Spleen (tissue), 11 donors: ENCODE measurements around the gene FAM20A. TPM values are rescaled to one million over a fixed set of nuclear protein-coding genes. Genes with fewer than 3 reads are reported as not detected.

ENCODE experiments used
- DNase-seq: peaks from one replicate; pipeline ENCODE4 v3.0.0-alpha.2; 2020
- H3K27ac ChIP-seq, 8 donors: fragments of 200-600 bp; sonication (generic) in 7 of 8; 1 replicate in 4 of 8; 2 replicates in 4 of 8; pipeline versions ENCODE4 v1.5.0 to v1.8.0; 2016 to 2021; ENCODE audit warnings: inconsistent platforms in 4 of 8, mild to moderate bottlenecking in 4 of 8, moderate library complexity in 1 of 8
- H3K27me3 ChIP-seq, 7 donors: fragments of 200-600 bp; sonication (generic) in 6 of 7; replicated peaks in 1 of 7; 1 replicate in 4 of 7; 2 replicates in 3 of 7; pipeline versions ENCODE4 v1.5.0 to v1.8.0; 2016 to 2021; ENCODE audit warnings: inconsistent platforms in 3 of 7, mild to moderate bottlenecking in 1 of 7
- H3K36me3 ChIP-seq, 6 donors: fragments of 200-600 bp; sonication (generic) in 5 of 6; 1 replicate in 4 of 6; 2 replicates in 2 of 6; pipeline versions ENCODE4 v1.5.0 to v1.8.0; 2016 to 2021; ENCODE audit warnings: inconsistent platforms in 2 of 6
- H3K4me1 ChIP-seq, 6 donors: fragments of 200-600 bp; sonication (generic) in 5 of 6; 1 replicate in 3 of 6; 2 replicates in 3 of 6; pipeline versions ENCODE4 v1.5.0 to v1.8.0; 2016 to 2021; ENCODE audit warnings: inconsistent platforms in 3 of 6
- H3K4me3 ChIP-seq, 8 donors: fragments of 200-600 bp; sonication (generic) in 7 of 8; 1 replicate in 4 of 8; 2 replicates in 4 of 8; pipeline versions ENCODE4 v1.5.0 to v1.8.0; 2016 to 2021; ENCODE audit warnings: inconsistent platforms in 4 of 8, mild to moderate bottlenecking in 4 of 8, moderate library complexity in 2 of 8
- H3K9me3 ChIP-seq, 8 donors: fragments of 200-600 bp; sonication (generic) in 7 of 8; 1 replicate in 4 of 8; 2 replicates in 4 of 8; pipeline versions ENCODE4 v1.5.0 to v1.8.0; 2016 to 2021; ENCODE audit warnings: inconsistent platforms in 4 of 8
- POLR2A ChIP-seq, 3 donors: fragments of 450-650 bp; IDR thresholded peaks; one replicate each; pipeline ENCODE4 v1.5.1; 2017; ENCODE audit warnings: antibody characterized with exemption in 3 of 3, mild to moderate bottlenecking in 1 of 3
- POLR2AphosphoS5 ChIP-seq, 3 donors: sonication (generic); formaldehyde crosslinking; IDR thresholded peaks; one replicate each; pipeline ENCODE4 v1.5.1; 2017; ENCODE audit warnings: antibody characterized with exemption in 3 of 3
- WGBS, 5 donors: extraction: QIAGEN DNeasy Blood & Tissue Kit in 3 of 5; methylation state at CpG; one replicate each; pipeline versions ENCODE4 v1.1.5 to v1.1.7; 2013 to 2018; 5-methylcytosine and 5-hydroxymethylcytosine counted together
- intact Hi-C: fragments of 100-400 bp; cut with DNase I; formaldehyde crosslinking; loops from one replicate; pipeline ENCODE4 v1.15.0; 2023; ENCODE audit warnings: low total_unique reads
- polyA plus RNA-seq, 3 donors: library from polyadenylated mRNA; stranded (reverse); fragments of 200-250 nt; gene quantifications; one replicate each; pipeline ENCODE4 v1.2.1, GENCODE V29; 2013
- total RNA-seq, 7 donors: library from RNA; depleted of rRNA in 3 of 7; stranded (reverse); fragments of >200 nt in 3 of 7; fragmentation: NEBNext Ultra II Directional in 4 of 7; extraction: Animal tissue kit (Norgen Biotek cat#: 25700) in 4 of 7; gene quantifications; one replicate each; pipeline versions ENCODE4 v1.1.0 to v1.2.1, GENCODE V29; 2016 to 2021
- TF ChIP-seq, protein P1 (sequence below), 11 experiments: fragments of 200-600 bp in 7 of 11; fragments of 450-650 bp in 4 of 11; sonication (generic) in 4 of 11; IDR thresholded peaks in 8 of 11; conservative IDR thresholded peaks in 3 of 11; 1 replicate in 7 of 11; 2 replicates in 4 of 11; pipeline versions ENCODE4 v1.4.0 to v1.8.0; 2016 to 2021; ENCODE audit warnings: antibody characterized with exemption in 11 of 11, inconsistent platforms in 4 of 11, mild to moderate bottlenecking in 1 of 11
- donor health status: healthy with polysubstance abuse.
- donor health status: DM: no; HTN: no; CAD: no; lungs with moderate emphysema.
- donor health status: DM: no; HTN: no; CAD: no.
- donor health status: Bipolar disorder and iron deficiency.
- donor health status: healthy.
- donor health status: DM: no; HTN: no; CAD: no.
- donor health status: DM: yes; HTN: yes; CAD: no.

The FAM20A gene
- total and polyA plus RNA-seq, 10 donors = 5.0 to 58.0 (median 26.1) TPM

DNA sequence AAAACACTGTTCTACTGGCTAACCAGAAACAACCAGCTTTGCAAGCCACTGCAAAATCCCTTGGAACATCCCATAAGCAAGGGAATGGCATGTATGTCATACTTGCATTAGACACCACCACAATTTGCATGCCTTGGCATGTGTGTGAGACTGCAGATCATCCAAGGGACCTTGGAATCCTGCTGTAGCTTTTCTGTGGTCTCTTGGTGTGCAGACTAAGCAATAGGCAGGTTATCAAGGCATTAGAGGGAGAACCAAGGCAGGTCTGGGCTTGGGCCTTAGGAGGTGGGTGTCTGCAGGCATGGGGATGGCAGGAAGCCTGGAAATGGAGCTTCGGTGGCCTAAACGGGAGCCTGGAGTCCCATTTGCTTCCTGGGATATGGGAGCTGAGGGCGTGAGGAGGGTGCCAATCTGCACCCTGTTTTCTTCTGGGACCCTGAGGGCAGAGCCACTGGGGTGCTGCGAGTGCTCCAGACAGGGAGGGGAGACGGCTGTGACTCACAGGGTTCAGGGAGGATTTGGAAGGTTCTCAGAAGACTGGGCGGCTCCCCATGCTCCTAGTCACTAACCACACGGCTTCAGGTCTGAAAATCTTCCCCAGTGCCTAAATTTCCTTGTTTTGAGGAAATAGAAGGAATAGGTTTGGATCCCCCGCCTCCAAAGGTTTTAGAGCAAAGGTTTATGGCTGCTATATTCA, 36.6 kb downstream of the FAM20A start:
- Histone ChIP-seq H3K27ac (no peak overlapping the region), H3K4me1 (peaks cover 0 to 30% (median 0%) of the 10 kb centered on the region in 6 donors), H3K9me3 (no peaks in the 10 kb centered on the region), H3K4me3 (no peak overlapping the region), H3K36me3 (no peaks in the 10 kb centered on the region), H3K27me3 (no peaks in the 10 kb centered on the region)
- no peak for DNase-seq
- 83 to 93% (median 88%) methylated on average over 7 to 8 of the region's 8 CpGs for WGBS, 5 donors
- TF ChIP-seq POLR2AphosphoS5 (IDR thresholded peaks at IDR 0.05) (no peak), POLR2A (IDR thresholded peaks at IDR 0.05) (no peak)
- TF ChIP-seq, protein P1, sequence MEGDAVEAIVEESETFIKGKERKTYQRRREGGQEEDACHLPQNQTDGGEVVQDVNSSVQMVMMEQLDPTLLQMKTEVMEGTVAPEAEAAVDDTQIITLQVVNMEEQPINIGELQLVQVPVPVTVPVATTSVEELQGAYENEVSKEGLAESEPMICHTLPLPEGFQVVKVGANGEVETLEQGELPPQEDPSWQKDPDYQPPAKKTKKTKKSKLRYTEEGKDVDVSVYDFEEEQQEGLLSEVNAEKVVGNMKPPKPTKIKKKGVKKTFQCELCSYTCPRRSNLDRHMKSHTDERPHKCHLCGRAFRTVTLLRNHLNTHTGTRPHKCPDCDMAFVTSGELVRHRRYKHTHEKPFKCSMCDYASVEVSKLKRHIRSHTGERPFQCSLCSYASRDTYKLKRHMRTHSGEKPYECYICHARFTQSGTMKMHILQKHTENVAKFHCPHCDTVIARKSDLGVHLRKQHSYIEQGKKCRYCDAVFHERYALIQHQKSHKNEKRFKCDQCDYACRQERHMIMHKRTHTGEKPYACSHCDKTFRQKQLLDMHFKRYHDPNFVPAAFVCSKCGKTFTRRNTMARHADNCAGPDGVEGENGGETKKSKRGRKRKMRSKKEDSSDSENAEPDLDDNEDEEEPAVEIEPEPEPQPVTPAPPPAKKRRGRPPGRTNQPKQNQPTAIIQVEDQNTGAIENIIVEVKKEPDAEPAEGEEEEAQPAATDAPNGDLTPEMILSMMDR (IDR thresholded peaks at IDR 0.05 in 8 of 11, conservative IDR thresholded peaks at IDR 0.05 in 3 of 11) = no peak
- intact Hi-C loops = no loop called here

- TF ChIP-seq POLR2AphosphoS5 (IDR thresholded peaks at IDR 0.05) = no peak
- TF ChIP-seq, protein P1 (IDR thresholded peaks at IDR 0.05 in 8 of 11, conservative IDR thresholded peaks at IDR 0.05 in 3 of 11) = no peak
- TF ChIP-seq POLR2A (IDR thresholded peaks at IDR 0.05) = no peak
- no peaks in the 10 kb centered on the region for H3K36me3 ChIP-seq
- H3K27me3 ChIP-seq = no peaks in the 10 kb centered on the region
- WGBS, 5 donors = 78 to 90% (median 87%) methylated on average over 3 to 4 of the region's 4 CpGs
- H3K4me3 ChIP-seq = no peak overlapping the region
- intact Hi-C loops = no loop called here
- DNase-seq = no peak
- H3K27ac ChIP-seq = no peak overlapping the region
- H3K9me3 ChIP-seq = no peaks in the 10 kb centered on the region
- peaks cover 0 to 30% (median 0%) of the 10 kb centered on the region in 6 donors for H3K4me1 ChIP-seq
Observed at GRCh38 chr17:68562736-68563135, 38.4 kb downstream of the FAM20A start.

- Histone ChIP-seq H3K4me1 (peaks cover 0 to 22% (median 0%) of the 10 kb centered on the region in 6 donors), H3K27me3 (no peaks in the 10 kb centered on the region), H3K27ac (no peak overlapping the region), H3K36me3 (no peaks in the 10 kb centered on the region), H3K4me3 (no peak overlapping the region), H3K9me3 (no peaks in the 10 kb centered on the region)
- TF ChIP-seq, protein P1 (IDR thresholded peaks at IDR 0.05 in 8 of 11, conservative IDR thresholded peaks at IDR 0.05 in 3 of 11) = no peak
- TF ChIP-seq POLR2AphosphoS5 (IDR thresholded peaks at IDR 0.05) (no peak), POLR2A (IDR thresholded peaks at IDR 0.05) (no peak)
- intact Hi-C loops = no loop called here
- 54 to 60% (median 59%) methylated on average over 3 of the region's 3 CpGs for WGBS, 5 donors
- DNase-seq = no peak
Observed at GRCh38 chr17:68560966-68561720, 40.0 kb downstream of the FAM20A start.

GRCh38 chr17:68559316-68559715, 41.9 kb downstream of the FAM20A start:
- WGBS, 5 donors = 15 to 33% (median 23%) methylated on average over 1 of the region's 1 CpG
- no peak overlapping the region for H3K4me3 ChIP-seq
- peaks cover 0 to 16% (median 0%) of the 10 kb centered on the region in 6 donors for H3K4me1 ChIP-seq
- no peak for DNase-seq
- H3K36me3 ChIP-seq = peaks cover 0 to 16% (median 0%) of the 10 kb centered on the region in 6 donors
- no peak overlapping the region for H3K27ac ChIP-seq
- intact Hi-C loops = no loop called here
- no peaks in the 10 kb centered on the region for H3K9me3 ChIP-seq
- H3K27me3 ChIP-seq = no peaks in the 10 kb centered on the region
- TF ChIP-seq POLR2AphosphoS5 (IDR thresholded peaks at IDR 0.05) = no peak
- TF ChIP-seq, protein P1 (IDR thresholded peaks at IDR 0.05 in 8 of 11, conservative IDR thresholded peaks at IDR 0.05 in 3 of 11) = no peak
- no peak for TF ChIP-seq POLR2A (IDR thresholded peaks at IDR 0.05)
